GM21367 (cell line): ENCODE results near the gene PCYT1A.
"Not testable (repeated sequence)": the region's sequence is repeated elsewhere in the genome, so short reads cannot be mapped to it uniquely, and the experiment has no call there.

Experiments used
- ATAC-seq: cut with Tn5 transposase; IDR thresholded peaks from one replicate; pipeline ENCODE4 v1.9.1; 2021; ENCODE audit not compliant: unreplicated experiment

PCYT1A gene

DNA sequence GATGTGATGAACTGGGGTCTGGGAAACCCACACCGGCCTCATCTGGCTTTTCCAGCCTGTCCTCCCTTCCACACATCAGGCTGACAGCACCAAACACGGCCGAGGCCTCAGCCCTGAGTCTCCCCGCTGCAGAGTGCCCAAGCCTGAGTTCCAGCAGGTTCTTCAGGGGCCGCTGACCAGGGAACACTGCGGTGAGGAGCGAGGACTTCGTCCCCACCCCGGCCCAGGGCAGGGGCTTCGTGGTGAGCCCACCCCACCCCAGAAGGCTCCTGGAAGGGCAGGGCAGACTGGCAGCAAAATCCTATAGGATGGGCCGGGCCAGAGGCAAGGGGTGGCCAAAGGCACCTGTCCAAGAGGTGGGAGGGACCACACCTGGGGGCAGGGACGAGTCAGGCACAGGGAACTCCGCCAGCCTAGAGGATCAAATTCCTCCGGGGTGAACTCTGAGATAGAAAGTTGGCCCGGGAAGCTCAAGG is 71.4 kb downstream of the PCYT1A start, which contains the start of gene SLC51A:
SLC51A (plus strand) TSS at position 446 of the 476 bp plus-strand sequence. CDS start 179 bp downstream, outside the sequence.
- no peak for ATAC-seq

DNA sequence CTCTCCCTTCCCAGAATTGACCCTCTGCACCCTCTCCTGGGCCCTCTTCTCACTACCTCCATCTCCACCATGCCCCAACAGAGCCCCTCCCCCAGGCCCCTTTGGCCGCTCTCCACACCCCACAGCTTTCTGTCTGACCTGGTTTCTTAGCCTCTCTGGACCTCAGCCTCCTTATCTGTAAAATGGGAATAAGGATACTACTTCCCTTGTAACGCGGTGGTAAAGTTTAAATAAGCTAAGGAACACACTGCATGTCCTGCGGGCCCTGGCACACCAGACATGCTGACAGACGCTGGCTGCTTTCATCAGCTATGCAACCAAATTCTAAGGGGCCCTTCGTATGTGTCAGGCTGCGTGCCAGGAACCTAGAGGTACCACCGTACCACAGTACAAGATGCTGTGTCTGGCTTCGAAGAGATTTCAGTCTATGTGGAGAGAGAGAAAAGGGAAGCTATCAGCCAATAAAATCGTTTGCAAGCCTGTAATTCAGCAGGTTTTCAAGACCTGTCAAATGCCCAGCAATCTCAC is 72.0 kb downstream of the PCYT1A start:
- no peak for ATAC-seq

GRCh38 chr3:196214783-196215441 is 72.6 kb downstream of the PCYT1A start:
- no peak for ATAC-seq

DNA sequence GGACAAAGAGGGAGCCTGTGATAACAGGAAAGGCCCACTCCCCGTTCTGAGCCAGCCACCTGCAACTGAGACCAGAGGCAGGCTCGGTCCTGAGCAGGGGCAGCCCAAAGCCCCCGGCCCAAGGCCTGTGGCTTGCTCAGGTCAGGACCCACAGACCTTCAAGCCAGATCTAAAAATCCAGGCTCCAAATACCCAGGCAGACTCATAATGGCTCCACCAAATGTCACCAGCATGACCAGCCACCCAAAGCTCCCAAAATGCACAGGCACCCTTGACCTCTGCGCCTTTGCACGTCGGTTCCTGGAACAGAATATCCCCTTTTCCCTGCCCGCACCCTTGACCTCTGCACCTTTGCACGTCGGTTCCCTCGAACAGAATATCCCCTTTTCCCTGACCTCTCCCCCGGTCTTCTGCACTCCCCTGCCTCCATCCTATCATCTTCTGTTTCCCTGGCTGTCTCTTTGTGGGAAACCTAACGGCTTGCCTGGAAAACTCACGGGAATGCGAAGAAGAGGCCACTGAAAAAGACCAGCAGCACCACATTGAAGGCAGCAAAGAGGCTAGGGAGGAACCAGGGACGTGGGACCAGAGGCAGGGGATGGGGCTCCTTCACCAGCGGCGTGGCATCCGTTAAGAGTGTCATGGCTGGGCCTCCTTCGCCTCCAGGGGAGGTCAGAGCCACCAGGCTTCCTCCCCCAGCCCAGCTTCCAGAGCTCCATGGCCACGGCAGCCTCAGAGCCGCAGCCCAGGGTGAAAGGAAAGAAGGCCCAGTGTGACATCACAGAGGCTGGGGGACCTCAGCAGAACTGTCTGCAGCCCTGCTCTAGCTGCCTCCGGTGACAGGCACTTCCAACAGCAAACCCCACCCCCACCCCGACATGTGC is 76.6 kb downstream of the PCYT1A start, which contains the start of gene ZDHHC19:
ZDHHC19 (minus strand) TSS at position 728 of the 884 bp plus-strand sequence; CDS start at position 643, 85 bp downstream.
- no peak for ATAC-seq

- not testable (repeated sequence) for ATAC-seq
Observed at GRCh38 chr3:196209944-196210672, 77.4 kb downstream of the PCYT1A start.

DNA sequence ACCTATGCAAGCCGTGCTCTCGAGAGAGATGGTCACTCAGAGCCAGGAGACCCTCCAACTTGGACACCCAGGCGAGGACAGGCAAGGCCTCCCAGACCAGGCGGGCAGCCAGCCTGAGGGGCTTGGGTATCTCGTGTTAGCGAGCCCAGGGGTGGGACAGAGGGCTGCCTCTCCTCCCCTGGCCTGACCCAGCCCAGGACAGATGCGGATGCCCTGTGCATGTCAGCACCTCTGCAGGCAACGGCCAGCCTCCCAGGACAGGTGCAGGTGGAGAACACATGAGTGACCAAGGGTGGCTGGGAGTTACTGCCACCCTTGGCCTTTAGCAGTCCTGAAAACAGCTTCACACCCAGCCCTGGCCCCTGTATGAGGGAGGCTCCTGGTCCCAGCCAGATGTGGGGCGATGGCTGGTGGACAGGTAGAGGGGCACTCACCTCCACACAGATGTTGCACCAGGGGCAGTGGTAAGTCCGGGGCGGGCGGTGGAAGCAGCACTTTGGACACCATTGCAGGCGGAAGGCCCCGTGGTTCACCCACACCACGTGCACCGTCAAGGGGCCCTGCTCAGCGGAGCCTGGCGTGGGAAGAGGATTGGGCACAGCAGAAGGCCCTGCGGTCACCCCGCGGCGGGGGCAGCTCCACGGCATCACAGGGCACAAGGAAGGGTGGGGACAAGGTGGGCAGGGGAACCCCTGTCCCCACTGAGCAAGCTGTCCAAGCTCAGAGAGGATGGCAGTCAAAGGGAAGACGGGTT is 78.4 kb downstream of the PCYT1A start:
- no peak for ATAC-seq

DNA sequence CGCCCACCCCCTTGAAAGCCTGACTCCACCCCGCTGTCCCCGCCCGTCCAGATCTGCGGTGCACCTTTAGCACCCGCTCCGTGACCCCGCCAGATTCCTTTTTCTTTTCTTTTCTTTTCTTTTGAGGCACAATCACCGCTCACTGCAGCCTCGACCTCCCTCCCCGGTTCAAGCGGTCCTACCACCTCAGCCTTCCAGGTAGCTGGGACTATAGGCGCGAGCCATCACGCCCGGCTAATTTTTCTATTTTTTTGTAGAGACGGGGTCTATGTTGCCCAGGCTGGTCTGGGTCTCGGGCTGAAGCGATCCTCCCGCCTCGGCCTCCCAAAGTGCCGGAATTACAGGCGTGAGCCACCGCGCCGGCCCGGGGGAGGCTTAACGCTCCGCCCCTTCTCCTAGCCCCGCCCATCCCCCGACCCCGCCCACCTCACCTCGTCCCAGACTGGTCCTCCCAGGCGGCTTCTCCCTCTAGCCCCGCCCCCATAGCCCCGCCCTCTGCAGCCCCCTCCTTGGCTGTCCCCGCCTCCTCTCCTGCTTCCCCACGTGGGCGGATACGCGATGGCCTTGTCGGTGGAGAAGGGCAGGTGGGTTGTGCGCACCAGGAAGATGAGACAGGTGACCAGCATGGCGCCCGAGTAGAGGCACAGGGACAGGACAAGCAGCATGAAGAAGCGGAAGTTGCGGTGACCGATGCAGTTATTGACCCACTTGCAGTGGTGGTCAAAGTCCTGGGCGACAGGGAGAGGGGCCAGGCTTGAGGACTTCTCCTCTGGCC is 79.5 kb downstream of the PCYT1A start:
- no peak for ATAC-seq

DNA sequence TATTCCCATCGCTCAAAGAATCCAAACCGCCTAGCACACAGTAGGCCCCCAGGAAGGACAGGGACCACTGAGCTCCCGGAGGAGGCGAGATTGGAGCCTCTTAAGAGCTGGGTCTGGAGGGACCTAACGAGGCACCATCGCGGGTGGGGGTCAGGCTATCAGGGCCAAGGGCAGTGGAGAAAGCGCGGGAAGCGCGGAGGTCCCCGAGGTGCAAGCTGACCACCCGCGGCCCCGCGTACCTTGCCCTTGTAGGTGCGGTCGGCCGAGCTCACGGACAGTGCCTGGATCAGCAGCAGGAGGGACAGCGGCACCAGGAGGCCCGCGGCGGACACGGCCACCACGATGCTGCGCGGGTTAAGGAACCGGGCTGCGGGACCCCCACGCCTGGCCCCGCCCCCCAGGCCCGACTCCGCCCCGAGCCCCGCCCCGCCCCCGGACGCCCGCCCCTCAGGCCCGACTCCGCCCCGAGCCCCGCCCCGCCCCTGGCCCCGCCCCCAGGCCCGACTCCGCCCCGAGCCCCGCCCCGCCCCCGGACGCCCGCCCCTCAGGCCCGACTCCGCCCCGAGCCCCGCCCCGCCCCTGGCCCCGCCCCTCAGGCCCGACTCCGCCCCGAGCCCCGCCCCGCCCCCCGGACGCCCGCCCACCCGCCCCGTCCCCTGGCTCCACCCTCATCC is 80.2 kb downstream of the PCYT1A start:
- ATAC-seq = no peak

DNA sequence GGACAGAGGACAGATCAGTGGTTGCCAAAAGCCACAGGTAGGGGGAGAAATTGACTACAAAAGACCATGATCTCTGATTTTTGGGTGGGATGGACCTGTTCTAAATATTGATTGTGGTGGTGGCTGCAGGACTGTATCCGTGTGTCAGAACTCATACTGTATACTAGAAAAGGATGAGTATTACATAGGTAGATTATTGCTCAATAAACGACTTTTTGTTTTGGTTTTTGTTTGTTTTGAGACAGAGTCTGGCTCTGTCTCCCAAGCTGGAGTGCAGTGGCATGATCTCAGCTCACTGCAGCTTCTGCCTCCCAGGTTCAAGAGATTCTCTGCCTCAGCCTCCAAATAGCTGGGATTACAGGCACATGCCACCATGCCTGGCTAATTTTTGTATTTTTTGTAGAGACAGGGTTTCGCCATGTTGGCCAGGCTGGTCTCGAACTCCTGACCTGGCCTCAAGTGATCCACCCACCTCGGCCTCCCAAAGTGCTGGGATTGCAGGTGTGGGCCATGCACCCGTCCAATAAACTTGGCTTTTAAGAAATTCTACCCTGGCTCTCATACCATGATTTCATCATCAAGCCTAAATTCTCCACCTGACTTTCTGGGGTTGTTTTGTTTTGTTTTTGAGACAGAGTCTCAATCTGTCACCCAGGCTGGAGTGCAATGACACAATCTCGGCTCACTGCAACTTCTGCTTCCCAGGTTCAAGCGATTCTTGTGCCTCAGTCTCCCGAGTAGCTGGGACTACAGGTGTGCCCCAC is 81.9 kb downstream of the PCYT1A start:
- not testable (repeated sequence) for ATAC-seq

GRCh38 chr3:196203846-196204245 is 83.7 kb downstream of the PCYT1A start:
- ATAC-seq = no peak

- no peak for ATAC-seq
Observed at GRCh38 chr3:196202516-196202970, 85.0 kb downstream of the PCYT1A start.

DNA sequence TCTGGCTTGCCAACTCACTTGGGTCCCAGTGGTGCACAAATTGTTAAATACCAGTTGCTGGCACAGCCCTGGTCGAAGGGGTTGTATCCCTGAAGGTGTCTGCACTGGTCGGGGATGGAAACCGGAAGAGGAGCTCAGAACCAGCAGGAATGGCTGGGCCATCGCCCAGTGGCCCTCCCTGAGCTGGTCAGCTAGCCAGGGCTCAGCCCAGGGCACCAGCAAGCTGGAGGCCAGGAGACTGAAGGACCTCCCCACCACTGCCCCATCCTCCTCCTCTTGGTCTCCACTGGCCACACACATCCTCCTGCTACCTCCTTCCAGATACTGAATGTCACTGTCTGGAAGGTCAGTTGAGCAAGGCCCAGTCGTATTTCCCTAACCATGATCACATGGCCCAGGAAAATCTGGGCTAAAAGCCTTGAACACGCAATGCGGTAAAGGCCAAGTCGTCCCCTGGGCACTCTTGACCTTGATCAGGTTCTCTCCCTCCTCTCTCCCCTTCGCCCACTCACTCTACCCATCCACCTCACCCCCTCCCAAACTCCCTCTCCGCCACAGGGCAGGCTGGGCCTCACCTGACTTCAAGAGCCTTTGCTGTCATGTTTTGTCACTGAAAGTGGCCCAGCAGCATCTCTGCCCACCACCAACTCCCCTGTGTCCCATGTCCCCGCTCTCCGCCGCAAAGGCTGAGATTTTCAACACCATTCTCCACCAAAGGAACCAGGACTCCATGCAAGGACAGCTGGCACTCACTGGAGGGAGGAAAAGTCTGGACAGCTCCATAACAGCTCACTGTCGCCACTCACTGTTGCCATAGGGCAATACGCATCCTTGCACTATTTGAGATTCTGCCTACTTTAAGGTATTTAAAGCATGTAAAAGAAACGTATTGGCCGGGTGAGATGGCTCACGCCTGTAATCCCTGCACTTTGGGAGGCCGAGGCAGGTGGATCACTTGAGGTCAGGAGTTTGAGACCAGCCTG is 88.5 kb downstream of the PCYT1A start:
- no peak for ATAC-seq

GRCh38 chr3:196198081-196198675 is 89.3 kb downstream of the PCYT1A start:
- no peak for ATAC-seq

GRCh38 chr3:196197524-196197923 is 90.0 kb downstream of the PCYT1A start:
- no peak for ATAC-seq

GRCh38 chr3:196195664-196196265 is 91.8 kb downstream of the PCYT1A start:
- no peak for ATAC-seq

DNA sequence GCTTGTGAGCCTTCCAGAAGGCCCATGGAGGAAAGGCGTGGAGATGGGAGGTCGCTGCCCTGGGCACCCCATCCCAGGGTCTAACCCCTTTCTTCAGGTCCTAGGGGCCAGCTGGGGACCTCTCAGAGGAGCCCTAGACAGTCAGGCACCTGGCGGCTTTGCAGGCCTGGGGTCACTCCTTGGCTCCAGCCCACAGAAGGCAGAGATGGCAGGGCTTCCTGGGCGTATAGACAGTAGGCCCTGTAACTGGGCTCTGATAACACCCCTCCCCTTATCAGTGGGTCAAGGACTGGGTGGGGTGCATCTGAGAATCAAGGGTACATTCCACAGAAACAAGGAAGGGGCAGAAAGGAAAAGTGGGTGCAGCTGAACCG is 93.0 kb downstream of the PCYT1A start:
- no peak for ATAC-seq
